Heart left ventricle (tissue), 16 donors: ENCODE results near the gene IER5L. TPM values are rescaled to one million over a fixed set of nuclear protein-coding genes. Genes with fewer than 3 reads are reported as not detected.
A peak's percentile ranks its signal among the peaks of the same experiment; 100 is the strongest.
"Not testable (repeated sequence)": the region's sequence is repeated elsewhere in the genome, so short reads cannot be mapped to it uniquely, and the experiment has no call there.

Experiments used
- ATAC-seq, 4 donors: fragments of 200-7000 bp; cut with Tn5 transposase; one replicate each; pipeline ENCODE4 v1.9.1; 2020 to 2022; ENCODE audit warnings: moderate library complexity in 4 of 4, mild to moderate bottlenecking in 3 of 4, moderate number of reproducible peaks in 1 of 4
- DNase-seq, 5 donors: peaks; one replicate each; pipeline ENCODE4 v3.0.0-alpha.2; 2020
- H3K27ac ChIP-seq, 12 donors: fragments of 200-600 bp; sonication (generic) in 4 of 12; one replicate each; pipeline versions ENCODE4 v1.5.0 to v1.8.0; 2016 to 2022; ENCODE audit warnings: mild to moderate bottlenecking in 2 of 12
- H3K27me3 ChIP-seq, 9 donors: fragments of 200-600 bp; sonication (generic) in 2 of 9; one replicate each; pipeline versions ENCODE4 v1.5.1 to v1.8.0; 2016 to 2022; ENCODE audit warnings: mild to moderate bottlenecking in 3 of 9
- H3K36me3 ChIP-seq, 9 donors: fragments of 200-600 bp; sonication (generic) in 2 of 9; one replicate each; pipeline versions ENCODE4 v1.5.0 to v1.8.0; 2018 to 2022; ENCODE audit warnings: mild to moderate bottlenecking in 2 of 9
- H3K4me1 ChIP-seq, 12 donors: fragments of 200-600 bp; sonication (generic) in 4 of 12; one replicate each; pipeline versions ENCODE4 v1.5.0 to v1.8.0; 2016 to 2022; ENCODE audit warnings: mild to moderate bottlenecking in 3 of 12
- H3K4me3 ChIP-seq, 12 donors: fragments of 200-600 bp; sonication (generic) in 4 of 12; one replicate each; pipeline versions ENCODE4 v1.5.0 to v1.8.0; 2017 to 2022; ENCODE audit warnings: mild to moderate bottlenecking in 9 of 12, moderate library complexity in 4 of 12
- H3K9me3 ChIP-seq, 12 donors: fragments of 200-600 bp; sonication (generic) in 4 of 12; one replicate each; pipeline versions ENCODE4 v1.5.0 to v1.8.0; 2016 to 2022; ENCODE audit warnings: mild to moderate bottlenecking in 1 of 12
- POLR2A ChIP-seq, 2 donors: fragments of 450-650 bp; IDR thresholded peaks; one replicate each; pipeline ENCODE4 v1.6.1; 2017; ENCODE audit warnings: antibody characterized with exemption in 2 of 2, mild to moderate bottlenecking in 2 of 2, moderate library complexity in 2 of 2
- whole genome bisulfite sequencing, 4 donors: extraction: QIAGEN DNeasy Blood & Tissue Kit in 2 of 4; methylation state at CpG; one replicate each; pipeline versions ENCODE4 v1.1.5 to v1.1.7; 2013 to 2018; 5-methylcytosine and 5-hydroxymethylcytosine counted together
- intact Hi-C, 10 donors: fragments of 100-400 bp; cut with DNase I; formaldehyde crosslinking; loops; one replicate each; pipeline versions ENCODE4 v1.11.1 to v1.14.2; 2022
- polyA plus RNA-seq, 2 donors: library from polyadenylated mRNA; stranded (reverse); fragments of 200-250 nt; gene quantifications; one replicate each; pipeline ENCODE4 v1.2.3, GENCODE V29; 2013
- total RNA-seq, 9 donors: library from RNA; depleted of rRNA in 2 of 9; stranded (reverse); fragments of >200 nt in 2 of 9; fragmentation: NEBNext Ultra II Directional in 3 of 9; extraction: Animal tissue kit (Norgen Biotek cat#: 25700) in 3 of 9; gene quantifications; one replicate each; pipeline versions ENCODE4 v1.1.0 to v1.2.4, GENCODE V29; 2016 to 2023
- TF ChIP-seq, protein P1 (sequence below), 12 donors: fragments of 200-600 bp; sonication (generic) in 4 of 12; IDR thresholded peaks; one replicate each; pipeline versions ENCODE4 v1.5.0 to v1.8.0; 2018 to 2022; ENCODE audit warnings: antibody characterized with exemption in 12 of 12, mild to moderate bottlenecking in 5 of 12
- donor health status: ischemic (EF 13 %, LVEDD 7.1; RV severe dilation, severe dysfunction).
- donor health status: healthy with polysubstance abuse.
- donor health status: DM: no; HTN: yes; CAD: no.
- donor health status: DM: no; HTN: no; CAD: no.
- donor health status: ischemic (EF 25% LVEDD 6.9; RV normal size, moderate dysfunction).
- donor health status: ischemic (EF 25% LVEDD 5.7; RV mildly dilated, moderate dysfunction).
- donor health status: healthy.
- donor health status: DM: yes; HTN: yes; CAD: no.
- donor health status: ischemic (EF 35%, LVEDD 5.7; RV mildly dilated, moderate dysfunction).
- donor health status: nonischemic (EF 11% LVEDD 7.7; RV severe dilation, severe dysfunction).
- donor health status: DM: yes; HTN: yes; CAD: no.
- donor health status: PGD.
- donor health status: ischemic (EF 29% LVEDD 5.4; RV normal size, mild dysfunction).
- donor health status: nonischemic (EF 23%, LVEDD 6.1; RV moderate dilation, normal function).

The IER5L gene
- total and polyA plus RNA-seq, 11 donors = 2.8 to 18.4 (median 5.5) TPM

DNA sequence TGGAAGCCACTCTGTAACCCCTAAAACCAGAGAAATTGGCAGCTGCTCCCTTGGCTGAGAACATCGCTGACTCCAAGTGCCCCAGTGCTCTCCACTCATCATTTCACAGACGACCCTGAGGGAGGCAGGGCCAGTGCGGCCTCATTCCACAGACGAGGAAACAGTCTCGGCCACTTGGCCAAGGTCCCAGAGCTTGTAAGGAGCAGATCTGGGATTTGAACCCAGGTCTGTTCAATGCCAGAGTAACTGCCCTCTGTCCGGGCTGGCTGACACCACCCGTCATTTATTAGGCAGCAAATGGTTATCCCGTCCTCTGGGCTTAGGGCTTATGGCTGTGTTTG lies 19.9 kb upstream of the IER5L start:
- Histone ChIP-seq H3K4me1 (peaks cover 0 to 19% (median 4%) of the 10 kb centered on the region in 12 donors), H3K27me3 (peaks cover 0 to 12% (median 0%) of the 10 kb centered on the region in 9 donors), H3K36me3 (no peaks in the 10 kb centered on the region), H3K9me3 (peaks cover 0 to 6% (median 0%) of the 10 kb centered on the region in 12 donors), H3K27ac (peak overlapping the region; percentile 5 to 92 (median 75)), H3K4me3 (peak overlapping the region in 4 of 12 donors; percentile 11 to 34 (median 16))
- 38 to 53% (median 44%) methylated on average over 8 of the region's 8 CpGs for WGBS, 4 donors
- DNase-seq (peak in 3 of 5 donors; percentile 25 to 72 (median 53)), ATAC-seq (peak in 2 of 4 donors; percentile 2 to 26)
- intact Hi-C loops = no loop called here
- TF ChIP-seq POLR2A (IDR thresholded peaks at IDR 0.05) = no peak
- TF ChIP-seq, protein P1, sequence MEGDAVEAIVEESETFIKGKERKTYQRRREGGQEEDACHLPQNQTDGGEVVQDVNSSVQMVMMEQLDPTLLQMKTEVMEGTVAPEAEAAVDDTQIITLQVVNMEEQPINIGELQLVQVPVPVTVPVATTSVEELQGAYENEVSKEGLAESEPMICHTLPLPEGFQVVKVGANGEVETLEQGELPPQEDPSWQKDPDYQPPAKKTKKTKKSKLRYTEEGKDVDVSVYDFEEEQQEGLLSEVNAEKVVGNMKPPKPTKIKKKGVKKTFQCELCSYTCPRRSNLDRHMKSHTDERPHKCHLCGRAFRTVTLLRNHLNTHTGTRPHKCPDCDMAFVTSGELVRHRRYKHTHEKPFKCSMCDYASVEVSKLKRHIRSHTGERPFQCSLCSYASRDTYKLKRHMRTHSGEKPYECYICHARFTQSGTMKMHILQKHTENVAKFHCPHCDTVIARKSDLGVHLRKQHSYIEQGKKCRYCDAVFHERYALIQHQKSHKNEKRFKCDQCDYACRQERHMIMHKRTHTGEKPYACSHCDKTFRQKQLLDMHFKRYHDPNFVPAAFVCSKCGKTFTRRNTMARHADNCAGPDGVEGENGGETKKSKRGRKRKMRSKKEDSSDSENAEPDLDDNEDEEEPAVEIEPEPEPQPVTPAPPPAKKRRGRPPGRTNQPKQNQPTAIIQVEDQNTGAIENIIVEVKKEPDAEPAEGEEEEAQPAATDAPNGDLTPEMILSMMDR (IDR thresholded peaks at IDR 0.05) = no peak

DNA sequence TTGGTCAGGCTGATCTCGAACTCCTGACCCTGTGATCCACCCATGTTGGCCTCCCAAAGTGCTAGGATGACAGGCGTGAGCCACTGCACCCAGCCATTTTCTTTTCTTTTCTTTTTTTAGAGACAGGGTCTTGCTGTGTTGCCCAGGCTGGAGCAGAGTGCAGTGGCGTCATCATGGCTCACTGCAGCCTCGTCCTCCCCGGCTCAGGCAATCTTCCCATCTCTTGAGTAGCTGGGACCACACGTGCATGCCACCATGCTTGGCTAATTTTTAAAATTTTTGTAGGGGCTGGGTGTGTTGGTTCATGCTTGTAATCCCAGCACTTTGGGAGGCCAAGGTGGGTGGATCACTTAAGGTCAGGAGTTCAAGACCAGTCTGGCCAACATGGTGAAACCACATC lies 19.0 kb upstream of the IER5L start:
- H3K27me3 ChIP-seq = peaks cover 0 to 12% (median 0%) of the 10 kb centered on the region in 9 donors
- 95 to 97% (median 96%) methylated on average over 6 of the region's 6 CpGs for WGBS, 4 donors
- DNase-seq, H3K4me3 ChIP-seq, H3K27ac ChIP-seq, intact Hi-C loops, H3K36me3 ChIP-seq, ATAC-seq: not testable (repeated sequence)
- H3K4me1 ChIP-seq = peaks cover 0 to 19% (median 4%) of the 10 kb centered on the region in 12 donors
- peaks cover 0 to 12% (median 2%) of the 10 kb centered on the region in 12 donors for H3K9me3 ChIP-seq

DNA sequence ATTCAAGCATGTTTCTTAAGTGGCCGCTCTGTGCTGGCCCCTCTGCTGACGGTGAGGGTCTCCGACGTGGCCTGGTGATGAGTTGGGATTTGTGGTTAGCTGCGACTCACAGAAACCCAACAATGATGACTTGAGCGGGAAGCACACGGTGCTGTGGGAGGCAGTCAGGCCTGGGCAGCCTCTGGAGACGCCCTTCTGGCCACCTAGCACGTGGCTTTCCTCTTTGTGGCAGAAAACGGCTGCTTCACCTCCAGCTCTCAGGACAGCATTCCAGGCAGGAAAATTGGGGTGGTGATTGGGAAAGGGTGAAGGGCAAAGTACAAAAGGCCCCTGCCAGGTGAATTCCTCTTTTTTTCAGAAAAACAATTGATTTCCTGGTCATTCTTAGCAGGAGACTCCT lies 17.5 kb upstream of the IER5L start:
- DNase-seq (no peak), ATAC-seq (no peak)
- no peak overlapping the region for H3K27ac ChIP-seq
- intact Hi-C loops = no loop called here
- no peak overlapping the region for H3K4me3 ChIP-seq
- H3K27me3 ChIP-seq = peaks cover 0 to 12% (median 0%) of the 10 kb centered on the region in 9 donors
- H3K9me3 ChIP-seq = peaks cover 0 to 15% (median 2%) of the 10 kb centered on the region in 12 donors
- TF ChIP-seq, protein P1 (IDR thresholded peaks at IDR 0.05) = no peak
- TF ChIP-seq POLR2A (IDR thresholded peaks at IDR 0.05) = no peak
- H3K4me1 ChIP-seq = peaks cover 0 to 19% (median 4%) of the 10 kb centered on the region in 12 donors
- WGBS, 4 donors = 92 to 97% (median 93%) methylated on average over 10 of the region's 10 CpGs
- H3K36me3 ChIP-seq = no peaks in the 10 kb centered on the region

DNA sequence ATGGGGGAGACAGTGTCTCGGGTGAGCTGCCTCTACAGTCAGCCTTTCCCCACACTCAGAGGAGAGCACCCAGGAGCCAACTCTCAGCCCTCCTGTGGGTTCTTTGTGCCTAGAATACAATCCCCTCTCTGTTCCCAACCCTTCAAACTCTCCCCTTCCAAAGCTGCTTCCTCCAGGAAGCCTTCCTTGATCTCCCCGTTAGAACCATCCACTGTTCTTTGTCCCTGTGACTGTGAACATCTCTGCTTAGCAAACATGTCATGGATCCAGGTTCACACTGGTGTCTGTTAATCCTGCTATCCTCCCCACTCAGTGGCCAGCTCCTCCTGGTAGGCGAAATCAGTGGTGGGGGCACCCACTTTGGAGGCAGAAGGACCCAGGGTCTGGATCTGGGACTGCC lies 16.2 kb upstream of the IER5L start:
- Histone ChIP-seq H3K27ac (no peak overlapping the region), H3K36me3 (no peaks in the 10 kb centered on the region), H3K27me3 (peaks cover 0 to 12% (median 0%) of the 10 kb centered on the region in 9 donors), H3K4me1 (peaks cover 0 to 18% (median 4%) of the 10 kb centered on the region in 12 donors), H3K4me3 (no peak overlapping the region), H3K9me3 (peaks cover 0 to 11% (median 2%) of the 10 kb centered on the region in 12 donors)
- WGBS, 4 donors = 50 to 80% (median 73%) methylated on average over 3 of the region's 3 CpGs
- intact Hi-C loops = no loop called here
- DNase-seq (no peak), ATAC-seq (no peak)
- TF ChIP-seq, protein P1 (IDR thresholded peaks at IDR 0.05) = no peak
- TF ChIP-seq POLR2A (IDR thresholded peaks at IDR 0.05) = no peak

DNA sequence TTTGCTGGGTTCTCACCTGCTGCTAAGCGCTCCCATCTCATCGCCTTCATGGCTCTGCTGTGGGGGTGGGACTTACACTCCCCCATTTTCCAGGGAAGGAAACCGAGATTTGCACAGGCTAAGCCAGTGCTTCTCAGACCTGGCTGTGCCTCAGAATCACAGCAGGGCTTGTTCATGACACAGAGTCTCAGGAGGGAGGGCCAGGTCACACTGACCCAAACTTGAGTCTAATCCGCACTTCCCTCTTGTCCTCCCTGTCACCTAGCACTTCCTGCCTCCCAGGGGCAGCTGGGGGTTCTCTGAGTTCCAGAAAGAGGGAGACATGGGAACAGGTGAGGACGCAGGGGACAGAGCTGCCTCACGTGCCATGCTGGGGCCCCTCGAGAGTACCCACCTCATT lies 15.6 kb upstream of the IER5L start:
- no peak for TF ChIP-seq POLR2A (IDR thresholded peaks at IDR 0.05)
- H3K27me3 ChIP-seq = peaks cover 0 to 12% (median 0%) of the 10 kb centered on the region in 9 donors
- H3K27ac ChIP-seq = no peak overlapping the region
- WGBS, 4 donors = 62 to 81% (median 77%) methylated on average over 4 to 7 of the region's 7 CpGs
- H3K36me3 ChIP-seq = no peaks in the 10 kb centered on the region
- no peak overlapping the region for H3K4me3 ChIP-seq
- peaks cover 0 to 13% (median under 1%) of the 10 kb centered on the region in 12 donors for H3K4me1 ChIP-seq
- ATAC-seq = no peak
- DNase-seq = no peak
- H3K9me3 ChIP-seq = peaks cover 0 to 11% (median 2%) of the 10 kb centered on the region in 12 donors
- intact Hi-C loops = no loop called here
